Stimulated activated memory B cell treated with anti-CD40 and anti-IgM and Interleukin-4, amounts not matched to agents 10 μg/mL and 1 μg/mL and 100 μg/mL, for 72 hours (primary cell): ENCODE measurements around the gene NASP.

Source experiments
- ATAC-seq: fragments of 150-1000 bp; cut with Tn5 transposase; 2 replicates; pipeline ENCODE4 v1.10.0; 2021
- H3K27ac Mint-ChIP-seq: one replicate; pipeline ENCODE4 v1.8.0; 2022; ENCODE audit warnings: mild to moderate bottlenecking, mixed read lengths
- H3K27me3 Mint-ChIP-seq: one replicate; pipeline ENCODE4 v1.8.0; 2022; ENCODE audit warnings: mixed read lengths
- H3K36me3 Mint-ChIP-seq: one replicate; pipeline ENCODE4 v1.8.0; 2022; ENCODE audit warnings: mixed read lengths
- H3K4me1 Mint-ChIP-seq: one replicate; pipeline ENCODE4 v1.8.0; 2022; ENCODE audit warnings: mixed read lengths
- H3K4me3 Mint-ChIP-seq: one replicate; pipeline ENCODE4 v1.8.0; 2022; ENCODE audit warnings: mild to moderate bottlenecking, moderate library complexity, mixed read lengths
- H3K9me3 Mint-ChIP-seq: one replicate; pipeline ENCODE4 v1.8.0; 2022; ENCODE audit warnings: mixed read lengths

The NASP gene

DNA sequence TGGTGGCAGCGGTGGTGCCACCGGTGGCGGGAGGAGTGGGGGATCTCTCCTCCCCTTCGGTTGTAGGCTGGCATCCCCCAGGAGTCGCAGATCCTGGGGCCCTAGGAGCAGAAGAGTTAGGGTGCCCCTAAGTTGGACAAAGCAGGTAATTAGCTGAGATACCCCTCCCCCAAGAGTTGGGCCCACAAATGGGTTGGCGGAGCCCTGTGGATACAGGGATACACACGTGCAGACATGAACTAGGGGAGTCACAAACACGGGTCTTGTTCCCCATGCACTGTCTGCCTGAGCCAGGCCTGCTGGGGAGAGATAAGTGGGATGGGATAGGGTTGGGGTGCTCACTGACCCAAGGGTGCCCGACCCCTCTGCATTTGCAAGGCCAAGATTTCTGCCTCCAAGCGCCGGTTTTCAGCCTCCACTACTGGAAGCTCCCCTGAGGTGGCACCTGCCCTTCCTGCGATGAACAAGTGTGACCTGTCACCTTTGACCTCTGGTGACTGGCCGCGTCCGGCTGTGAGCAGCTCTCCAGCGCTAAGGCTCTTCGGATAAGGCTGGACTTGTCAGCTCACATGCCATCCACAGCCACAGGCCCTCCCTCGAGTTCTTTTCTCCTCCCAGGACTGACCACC is 38.2 kb downstream of the NASP start:
- Mint-ChIP-seq H3K27ac (no peak overlapping the region), H3K27me3 (no peaks in the 10 kb centered on the region), H3K36me3 (peaks cover 45% of the 10 kb centered on the region), H3K9me3 (no peaks in the 10 kb centered on the region), H3K4me3 (no peak overlapping the region), H3K4me1 (no peaks in the 10 kb centered on the region)
- peak; percentile 6 for ATAC-seq

DNA sequence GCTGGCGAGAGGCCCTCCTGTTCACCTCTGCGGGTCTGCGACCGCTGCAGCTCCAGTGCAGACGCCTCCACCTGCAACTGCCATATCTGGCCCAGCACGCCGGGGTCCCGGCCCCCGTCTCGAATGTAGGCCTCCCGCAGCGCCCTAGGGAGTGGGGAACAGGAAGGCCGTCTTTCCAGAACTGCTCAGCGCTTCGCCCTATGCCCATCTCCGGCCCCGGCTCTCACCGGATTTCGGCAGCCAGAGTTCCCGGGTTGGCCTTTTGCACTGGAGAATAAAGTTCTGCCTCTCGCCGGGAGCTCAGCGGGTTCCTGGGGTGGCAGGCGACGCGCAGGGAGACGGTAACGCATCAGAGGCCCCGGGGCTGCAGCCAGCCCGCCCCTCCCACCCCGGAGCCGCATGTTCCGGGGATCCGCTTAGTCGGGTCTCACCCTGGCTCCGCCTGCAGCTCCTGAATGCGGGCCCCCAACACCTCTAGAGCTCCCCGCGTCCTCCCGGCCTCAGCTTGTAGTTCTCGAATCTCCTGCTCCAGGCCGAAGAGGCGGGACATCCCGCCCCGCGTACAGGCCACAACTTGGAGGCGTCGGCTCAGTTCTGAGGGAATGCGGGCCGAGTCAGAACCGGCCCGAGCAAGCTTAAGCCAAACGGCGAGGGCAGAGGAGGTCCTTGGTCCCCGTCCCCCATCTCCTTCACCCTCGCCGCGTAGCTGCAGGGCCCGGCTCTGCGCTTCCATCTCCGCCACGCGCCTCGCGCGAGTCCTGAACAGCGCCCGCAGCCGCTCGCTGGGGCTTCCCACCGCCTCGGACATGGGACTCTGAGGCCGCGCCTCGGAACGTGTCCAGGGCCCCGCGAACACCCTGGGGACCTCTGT is 38.9 kb downstream of the NASP start:
- ATAC-seq, result no peak
- no peaks in the 10 kb centered on the region for H3K9me3 Mint-ChIP-seq
- H3K36me3 Mint-ChIP-seq, result peaks cover 47% of the 10 kb centered on the region
- no peaks in the 10 kb centered on the region for H3K4me1 Mint-ChIP-seq
- no peak overlapping the region for H3K27ac Mint-ChIP-seq
- no peak overlapping the region for H3K4me3 Mint-ChIP-seq
- H3K27me3 Mint-ChIP-seq, result no peaks in the 10 kb centered on the region

DNA sequence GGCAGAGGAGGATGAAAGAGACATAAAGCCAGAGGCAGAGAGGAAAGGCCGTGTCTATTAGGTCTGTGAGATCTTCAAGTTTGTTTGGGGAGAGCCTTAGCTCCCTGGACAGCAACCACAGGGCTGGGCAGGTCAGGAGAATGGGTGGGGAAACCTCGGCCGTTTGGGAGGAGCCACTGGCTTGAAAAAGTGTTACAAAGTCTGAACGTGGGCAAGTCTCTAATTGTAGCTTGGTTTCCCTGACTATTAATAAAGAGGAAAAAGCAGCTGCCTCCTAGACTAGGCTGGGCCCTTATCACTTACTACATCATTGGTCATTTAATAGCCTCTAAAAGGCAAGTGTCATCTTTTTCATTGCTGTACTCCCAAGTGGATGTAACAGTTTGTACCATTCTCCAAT is 40.1 kb downstream of the NASP start, which contains the start of gene CCDC17:
CCDC17 (minus strand) TSS at position 83 of the 400 bp plus-strand sequence. CDS start 145 bp downstream, outside the sequence.
- Mint-ChIP-seq H3K27ac (no peak within 1 kb of the TSS), H3K9me3 (no peaks in the 10 kb centered on the region), H3K4me1 (no peaks in the 10 kb centered on the region), H3K4me3 (no peak within 1 kb of the TSS), H3K27me3 (no peaks in the 10 kb centered on the region), H3K36me3 (peaks cover 43% of the 10 kb centered on the region)
- ATAC-seq, result no peak

DNA sequence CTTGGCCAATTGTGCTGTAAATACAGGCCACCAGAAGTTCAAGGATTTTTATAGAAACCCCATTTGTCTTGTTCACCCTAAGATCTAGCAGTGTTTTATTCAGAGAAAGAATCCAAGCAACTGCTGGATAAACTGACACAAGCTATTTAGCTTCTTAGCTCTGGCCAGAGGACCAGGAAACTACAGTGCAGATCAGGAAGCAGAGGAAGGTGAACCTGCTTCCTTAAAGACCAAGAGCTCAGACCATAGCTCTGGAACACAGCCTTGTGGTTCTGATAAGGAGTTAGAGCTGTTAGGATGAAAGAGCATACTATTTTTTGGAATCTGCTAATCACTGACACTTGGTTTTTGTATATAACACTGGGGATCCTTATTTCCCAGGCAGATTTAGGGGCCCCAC is 45.2 kb downstream of the NASP start:
- ATAC-seq, result no peak
- Mint-ChIP-seq H3K36me3 (peaks cover 74% of the 10 kb centered on the region), H3K9me3 (no peaks in the 10 kb centered on the region), H3K27me3 (no peaks in the 10 kb centered on the region), H3K4me3 (no peak overlapping the region), H3K27ac (no peak overlapping the region), H3K4me1 (no peaks in the 10 kb centered on the region)

DNA sequence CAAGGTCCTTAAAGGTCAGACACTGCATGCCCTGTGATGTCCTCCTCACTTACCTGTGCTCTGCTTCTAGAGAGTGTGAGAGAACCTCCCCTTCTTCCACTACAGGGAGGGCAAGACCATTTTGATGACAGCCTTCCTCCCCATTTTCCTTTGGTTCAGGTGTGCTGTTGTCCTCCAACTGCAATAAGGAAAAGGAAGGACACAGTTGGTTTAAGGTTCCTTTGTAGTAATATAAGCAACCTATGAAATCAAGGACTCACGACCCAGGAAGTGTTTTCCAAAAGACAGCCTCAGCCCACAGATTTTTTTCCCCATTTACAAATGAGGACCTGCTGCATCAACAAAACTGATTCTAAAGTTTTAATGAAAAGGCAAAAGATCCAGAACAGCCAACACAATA is 46.6 kb downstream of the NASP start:
- H3K27me3 Mint-ChIP-seq, result no peaks in the 10 kb centered on the region
- no peak for ATAC-seq
- peaks cover 68% of the 10 kb centered on the region for H3K36me3 Mint-ChIP-seq
- no peaks in the 10 kb centered on the region for H3K9me3 Mint-ChIP-seq
- no peak overlapping the region for H3K27ac Mint-ChIP-seq
- no peaks in the 10 kb centered on the region for H3K4me1 Mint-ChIP-seq
- H3K4me3 Mint-ChIP-seq, result no peak overlapping the region

DNA sequence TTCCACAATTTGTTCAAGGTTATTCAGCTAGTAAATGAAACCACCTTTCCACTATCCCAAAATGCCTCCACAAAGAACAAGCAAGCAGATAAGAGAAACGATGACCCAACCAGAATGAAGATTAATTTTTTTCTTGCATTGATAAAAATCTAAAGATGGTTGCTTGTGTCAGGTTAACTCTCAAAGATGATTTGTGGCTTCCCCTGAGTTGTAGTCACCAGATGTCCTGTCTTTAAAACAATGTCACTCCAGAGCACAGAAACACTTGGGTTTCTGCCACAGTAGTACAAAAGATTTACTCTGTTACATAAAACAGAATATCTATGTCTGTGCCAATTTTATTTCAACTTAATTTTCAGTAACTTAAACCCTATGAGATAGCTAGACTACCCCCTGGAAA is 51.4 kb downstream of the NASP start:
- Mint-ChIP-seq H3K4me1 (no peaks in the 10 kb centered on the region), H3K36me3 (peaks cover 38% of the 10 kb centered on the region), H3K27ac (no peak overlapping the region), H3K27me3 (no peaks in the 10 kb centered on the region), H3K4me3 (no peak overlapping the region), H3K9me3 (no peaks in the 10 kb centered on the region)
- no peak for ATAC-seq

DNA sequence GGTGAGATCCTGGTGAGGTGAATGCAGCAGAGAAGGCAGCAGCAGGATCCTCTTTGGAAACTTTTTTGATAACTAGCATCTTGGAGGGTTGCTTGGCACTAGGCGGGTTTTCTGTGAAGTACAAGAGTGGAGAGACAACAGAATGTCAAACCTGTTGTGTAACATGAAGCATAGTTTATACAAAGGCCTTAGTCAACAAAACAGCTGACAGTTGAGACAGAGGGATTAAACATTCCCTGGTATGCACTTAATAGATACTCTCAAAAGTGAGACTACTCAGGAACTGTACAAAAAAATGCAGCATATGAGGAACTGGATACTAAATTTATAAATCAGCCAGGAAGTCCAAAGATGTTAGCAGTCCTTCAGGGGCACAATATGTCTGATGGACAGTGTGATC is 56.5 kb downstream of the NASP start:
- Mint-ChIP-seq H3K4me1 (peaks cover 2% of the 10 kb centered on the region), H3K9me3 (no peaks in the 10 kb centered on the region), H3K36me3 (peaks cover 30% of the 10 kb centered on the region), H3K27me3 (no peaks in the 10 kb centered on the region), H3K27ac (no peak overlapping the region), H3K4me3 (no peak overlapping the region)
- ATAC-seq, result no peak

DNA sequence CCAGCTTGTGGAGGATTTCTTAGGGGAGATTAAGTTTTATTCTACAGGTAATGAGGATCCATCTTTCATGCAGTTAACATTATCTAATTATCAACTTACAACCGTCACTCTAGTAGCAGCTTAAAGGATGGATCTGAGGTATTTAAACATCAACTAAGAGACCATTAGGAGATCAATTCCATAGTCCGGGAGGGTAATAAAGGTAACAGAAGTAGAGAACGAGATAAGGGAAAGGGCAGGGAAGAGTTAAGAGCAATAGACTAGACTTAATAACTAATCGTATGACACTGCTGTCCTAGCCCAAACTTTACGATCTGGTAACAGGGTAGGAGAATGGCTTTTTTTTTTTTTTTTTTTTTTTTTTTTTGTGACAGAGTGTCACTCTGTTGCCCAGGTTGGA is 59.5 kb downstream of the NASP start:
- no peak overlapping the region for H3K4me3 Mint-ChIP-seq
- H3K36me3 Mint-ChIP-seq, result peaks cover 49% of the 10 kb centered on the region
- H3K4me1 Mint-ChIP-seq, result peaks cover 14% of the 10 kb centered on the region

DNA sequence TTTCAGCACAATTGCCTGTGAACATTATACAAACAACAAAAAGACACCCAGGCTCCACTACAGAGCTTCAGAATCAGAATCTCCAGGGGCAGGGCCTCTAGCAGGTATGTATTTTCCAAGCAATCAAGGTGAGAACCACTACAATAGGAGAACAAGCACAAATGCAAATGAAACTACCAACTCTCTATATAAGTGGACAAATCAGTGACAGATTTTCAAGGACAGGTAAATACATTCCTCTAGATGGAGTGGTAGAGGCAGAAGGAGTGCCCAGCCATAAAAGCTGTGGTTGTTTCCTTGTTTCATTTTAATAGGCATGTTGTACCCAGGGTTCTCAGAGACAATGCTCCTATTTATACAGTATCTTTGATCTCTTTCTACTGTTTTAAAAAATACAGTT is 60.1 kb downstream of the NASP start:
- Mint-ChIP-seq H3K27ac (no peak overlapping the region), H3K9me3 (no peaks in the 10 kb centered on the region), H3K4me1 (peaks cover 14% of the 10 kb centered on the region), H3K27me3 (no peaks in the 10 kb centered on the region), H3K36me3 (peaks cover 51% of the 10 kb centered on the region), H3K4me3 (no peak overlapping the region)
- no peak for ATAC-seq

More for the DNA sequence above, 59.5 kb downstream of the NASP start:
- H3K9me3 Mint-ChIP-seq, result no peaks in the 10 kb centered on the region
- H3K27me3 Mint-ChIP-seq, result no peaks in the 10 kb centered on the region
- H3K27ac Mint-ChIP-seq, result no peak overlapping the region
- no peak for ATAC-seq

DNA sequence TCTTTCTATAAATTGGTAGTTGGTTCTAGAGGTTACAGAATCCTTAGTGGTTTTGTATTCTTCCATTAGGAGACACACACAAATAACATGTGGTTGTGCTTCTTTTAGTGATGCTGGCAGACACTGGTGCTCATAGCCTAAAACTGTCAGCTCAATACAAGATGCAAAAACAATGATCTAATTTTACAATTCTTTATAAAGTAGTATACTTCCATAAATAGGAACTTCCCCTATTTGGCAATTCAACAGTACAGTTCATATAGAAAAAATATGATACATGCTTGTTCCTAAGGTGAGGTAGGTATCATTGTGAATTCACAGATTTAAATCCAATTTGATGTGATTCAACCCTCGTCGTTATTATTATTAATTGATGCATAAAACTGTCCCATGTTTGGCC is 60.8 kb downstream of the NASP start:
- no peaks in the 10 kb centered on the region for H3K27me3 Mint-ChIP-seq

DNA sequence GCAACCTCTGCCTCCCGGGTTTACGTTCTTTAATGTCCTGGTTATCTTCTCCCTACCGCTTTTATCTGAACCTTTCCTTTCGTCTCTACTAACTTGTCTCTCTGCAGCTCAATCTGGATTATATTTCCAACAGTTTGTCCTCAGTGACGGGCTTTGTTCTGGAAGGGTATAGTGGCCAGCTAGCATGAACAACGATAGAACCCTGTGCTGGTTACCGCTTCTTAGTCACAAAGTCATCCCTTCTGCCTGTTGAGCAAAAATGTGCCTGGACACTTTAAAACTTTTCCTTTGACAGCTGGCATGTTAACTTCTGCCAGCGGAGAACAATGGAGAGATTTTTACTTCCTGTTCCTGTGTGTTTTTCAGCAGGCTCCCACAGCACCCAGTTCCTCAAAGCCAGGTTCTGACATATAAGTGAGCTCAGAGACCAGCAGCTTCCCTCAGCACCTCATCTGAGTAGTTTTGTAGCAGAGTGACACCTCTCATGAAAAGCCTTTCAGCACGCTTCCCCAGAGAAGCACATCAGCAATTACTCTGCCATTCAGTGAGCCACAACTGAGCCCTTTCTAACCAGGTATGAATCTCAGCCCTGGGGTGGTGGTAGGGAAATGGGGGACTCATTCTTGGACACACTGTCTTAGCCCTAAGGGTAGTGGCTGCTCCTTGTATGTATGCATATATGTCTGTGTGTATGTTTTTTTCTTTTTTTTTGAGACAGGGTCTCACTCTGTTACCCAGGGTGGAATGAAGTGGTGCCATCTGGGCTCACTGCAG is 63.6 kb downstream of the NASP start:
- Mint-ChIP-seq H3K36me3 (peaks cover 64% of the 10 kb centered on the region), H3K27ac (no peak overlapping the region), H3K4me3 (no peak overlapping the region), H3K27me3 (no peaks in the 10 kb centered on the region), H3K4me1 (peaks cover 14% of the 10 kb centered on the region), H3K9me3 (no peaks in the 10 kb centered on the region)
- ATAC-seq, result no peak

More for the DNA sequence above, 60.8 kb downstream of the NASP start:
- H3K36me3 Mint-ChIP-seq, result peaks cover 52% of the 10 kb centered on the region
- no peak overlapping the region for H3K4me3 Mint-ChIP-seq
- no peak for ATAC-seq
- H3K9me3 Mint-ChIP-seq, result no peaks in the 10 kb centered on the region
- no peak overlapping the region for H3K27ac Mint-ChIP-seq
- peaks cover 14% of the 10 kb centered on the region for H3K4me1 Mint-ChIP-seq

DNA sequence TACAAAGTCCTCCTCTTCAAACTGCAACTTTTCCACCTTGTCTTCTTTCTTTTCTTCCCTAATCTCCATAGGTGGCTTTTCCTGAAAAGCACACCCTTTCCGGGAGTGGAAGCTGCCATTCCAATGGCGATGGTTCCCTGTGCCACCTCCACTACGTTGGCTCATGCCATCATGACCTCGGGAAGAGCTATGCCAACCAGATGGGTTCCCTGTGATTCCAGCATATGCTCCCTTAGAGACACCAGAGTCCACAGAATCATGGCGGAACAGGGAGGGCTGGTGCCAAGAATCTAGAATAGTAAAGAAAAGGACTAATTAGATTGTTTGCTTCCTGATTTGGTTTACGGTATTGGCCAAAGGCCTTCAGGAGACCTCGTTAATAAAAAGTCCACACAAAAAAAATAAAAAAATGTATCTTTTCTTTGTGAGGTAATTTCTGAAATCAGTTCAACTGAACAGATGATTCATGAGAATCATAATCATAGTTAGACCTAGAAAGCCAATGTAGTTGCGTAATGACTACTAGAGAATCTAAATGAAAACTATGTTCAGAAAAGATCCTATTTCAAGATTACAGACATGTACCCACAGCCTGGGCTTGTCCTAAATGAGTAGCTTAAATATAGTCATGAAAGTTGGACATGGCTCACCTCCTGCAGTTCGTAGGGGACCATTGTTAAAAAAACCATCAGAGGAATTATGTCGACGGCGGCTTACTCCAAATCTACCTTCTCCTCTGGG is 70.9 kb downstream of the NASP start:
- no peaks in the 10 kb centered on the region for H3K27me3 Mint-ChIP-seq
- H3K27ac Mint-ChIP-seq, result no peak overlapping the region
- H3K9me3 Mint-ChIP-seq, result no peaks in the 10 kb centered on the region
- H3K36me3 Mint-ChIP-seq, result peaks cover 51% of the 10 kb centered on the region
- no peak overlapping the region for H3K4me3 Mint-ChIP-seq
- no peak for ATAC-seq
- no peaks in the 10 kb centered on the region for H3K4me1 Mint-ChIP-seq

DNA sequence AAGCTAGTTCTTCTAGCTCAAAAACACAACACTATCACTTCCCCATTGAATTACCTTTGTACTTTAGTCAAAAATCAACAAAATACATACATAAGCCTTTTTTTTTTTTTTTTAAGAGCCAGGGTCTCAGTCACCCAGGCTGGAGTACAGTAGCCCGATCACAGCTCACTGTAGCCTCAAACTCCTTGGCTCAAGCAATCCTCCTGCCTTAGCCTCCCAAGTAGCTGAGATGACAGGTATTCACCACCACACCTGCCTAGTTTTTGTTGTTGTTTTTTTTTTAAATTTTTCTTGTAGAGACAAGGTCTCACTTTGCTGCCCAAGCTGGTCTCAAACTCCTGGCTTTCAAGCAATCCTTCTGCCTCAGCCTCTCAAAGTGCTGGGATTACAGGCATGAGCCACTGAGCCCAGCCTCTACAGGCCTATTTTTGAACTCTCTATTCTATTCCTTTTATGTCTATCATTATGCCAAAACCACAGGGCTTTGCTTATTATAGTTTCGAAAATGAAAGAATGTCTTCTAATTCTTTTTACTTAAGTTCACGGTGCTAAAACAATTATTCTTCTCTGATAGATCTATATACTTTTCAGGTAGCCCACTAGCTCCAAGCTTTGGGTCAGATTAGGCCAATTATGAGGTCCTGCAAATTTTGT is 72.9 kb downstream of the NASP start:
- H3K27ac Mint-ChIP-seq, result no peak overlapping the region

DNA sequence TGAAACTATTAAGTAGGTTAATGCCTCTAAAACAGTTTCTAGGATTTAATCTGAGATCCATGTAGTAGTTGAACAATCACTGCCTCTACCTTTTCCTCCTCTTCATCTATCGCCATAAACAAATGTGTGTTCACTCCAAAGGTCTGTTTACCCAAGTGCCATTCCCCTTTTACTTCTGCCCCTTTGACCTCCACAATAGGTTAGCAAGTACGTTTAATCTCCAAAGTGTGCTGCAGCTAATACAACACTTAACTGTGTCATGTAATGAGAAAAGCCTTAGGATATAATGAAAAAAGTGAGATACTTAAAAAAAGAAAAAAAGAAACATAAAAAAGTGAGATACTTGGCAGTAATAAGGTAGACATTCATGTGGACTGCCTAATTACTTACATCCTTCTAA is 74.3 kb downstream of the NASP start:
- ATAC-seq, result no peak
- no peaks in the 10 kb centered on the region for H3K27me3 Mint-ChIP-seq
- H3K4me3 Mint-ChIP-seq, result no peak overlapping the region
- H3K4me1 Mint-ChIP-seq, result peaks cover under 1% of the 10 kb centered on the region
- H3K9me3 Mint-ChIP-seq, result no peaks in the 10 kb centered on the region
- peaks cover 31% of the 10 kb centered on the region for H3K36me3 Mint-ChIP-seq
- H3K27ac Mint-ChIP-seq, result no peak overlapping the region

More for the DNA sequence above, 72.9 kb downstream of the NASP start:
- peaks cover 37% of the 10 kb centered on the region for H3K36me3 Mint-ChIP-seq
- H3K4me1 Mint-ChIP-seq, result no peaks in the 10 kb centered on the region
- no peak overlapping the region for H3K4me3 Mint-ChIP-seq
- no peaks in the 10 kb centered on the region for H3K27me3 Mint-ChIP-seq
- H3K9me3 Mint-ChIP-seq, result no peaks in the 10 kb centered on the region
- no peak for ATAC-seq
